Activated B cell treated with CpG ODN at 0.5 μM for 24 hours (primary cell): ENCODE measurements around the gene TKFC. TPM values are rescaled to one million over a fixed set of nuclear protein-coding genes. Genes with fewer than 3 reads are reported as not detected.

Experiments used
- ATAC-seq: fragments of 200-7000 bp; cut with Tn5 transposase; one replicate; pipeline ENCODE4 v1.10.0; 2021; ENCODE audit warnings: low read depth, mild to moderate bottlenecking, moderate library complexity
- CTCF ChIA-PET: fragments of 350-600 bp; sonication (Branson Sonifier 250); formaldehyde crosslinking; loops from one replicate; lab custom pipeline; 2021; ENCODE audit warnings: antibody characterized with exemption; lab: Charles Lee
- POLR2A ChIA-PET: fragments of 350-600 bp; sonication (Branson Sonifier 250); formaldehyde crosslinking; loops from one replicate; lab custom pipeline; 2021; ENCODE audit warnings: antibody characterized with exemption; lab: Charles Lee
- DNase-seq: peaks from one replicate; pipeline ENCODE4 v3.0.0; 2022
- H3K27ac Mint-ChIP-seq: one replicate; pipeline ENCODE4 v1.8.0; 2020; ENCODE audit warnings: mixed read lengths
- H3K27me3 Mint-ChIP-seq: one replicate; pipeline ENCODE4 v1.8.0; 2021; ENCODE audit warnings: mixed read lengths
- H3K36me3 Mint-ChIP-seq: one replicate; pipeline ENCODE4 v1.8.0; 2021; ENCODE audit warnings: low read depth, mixed read lengths
- H3K4me1 Mint-ChIP-seq: one replicate; pipeline ENCODE4 v1.8.0; 2021; ENCODE audit warnings: mixed read lengths
- H3K4me3 Mint-ChIP-seq: one replicate; pipeline ENCODE4 v1.8.0; 2020; ENCODE audit warnings: mild to moderate bottlenecking, mixed read lengths
- H3K9me3 Mint-ChIP-seq: one replicate; pipeline ENCODE4 v1.8.0; 2020; ENCODE audit warnings: mixed read lengths
- intact Hi-C: fragments of 100-400 bp; cut with micrococcal nuclease; formaldehyde crosslinking; loops from one replicate; pipeline ENCODE4 v1.15.1; 2024
- total RNA-seq: library from RNA; stranded (reverse); gene quantifications from 2 replicates; pipeline ENCODE4 v1.2.3, GENCODE V29; 2022
- TF ChIP-seq, protein P1 (sequence below): fragments of 200-600 bp; IDR thresholded peaks from one replicate; pipeline ENCODE4 v1.8.0; 2022; ENCODE audit warnings: antibody characterized with exemption, mild to moderate bottlenecking

The TKFC gene
- total RNA-seq, 1 donor from 2014 or later: 63.9 TPM

DNA sequence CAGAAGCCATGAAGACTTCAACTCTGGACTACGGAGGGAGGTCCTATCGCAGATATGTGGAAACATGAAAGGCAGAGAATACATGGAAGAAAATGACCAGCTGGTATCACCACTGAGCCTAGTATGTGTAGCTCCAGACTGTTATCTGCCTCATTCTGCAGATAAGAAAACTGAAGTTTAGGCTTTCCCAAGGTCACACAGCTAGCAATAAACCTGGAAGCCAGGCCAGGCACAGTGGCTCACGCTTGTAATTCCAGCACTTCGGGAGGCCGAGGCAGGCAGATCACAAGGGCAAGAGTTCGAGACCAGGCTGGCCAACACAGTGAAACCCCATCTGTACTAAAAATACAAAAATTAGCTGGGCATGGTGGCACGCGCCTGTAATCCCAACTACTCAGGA lies 22.3 kb upstream of the TKFC start:
- intact Hi-C loops: no loop called here
- TF ChIP-seq, protein P1, sequence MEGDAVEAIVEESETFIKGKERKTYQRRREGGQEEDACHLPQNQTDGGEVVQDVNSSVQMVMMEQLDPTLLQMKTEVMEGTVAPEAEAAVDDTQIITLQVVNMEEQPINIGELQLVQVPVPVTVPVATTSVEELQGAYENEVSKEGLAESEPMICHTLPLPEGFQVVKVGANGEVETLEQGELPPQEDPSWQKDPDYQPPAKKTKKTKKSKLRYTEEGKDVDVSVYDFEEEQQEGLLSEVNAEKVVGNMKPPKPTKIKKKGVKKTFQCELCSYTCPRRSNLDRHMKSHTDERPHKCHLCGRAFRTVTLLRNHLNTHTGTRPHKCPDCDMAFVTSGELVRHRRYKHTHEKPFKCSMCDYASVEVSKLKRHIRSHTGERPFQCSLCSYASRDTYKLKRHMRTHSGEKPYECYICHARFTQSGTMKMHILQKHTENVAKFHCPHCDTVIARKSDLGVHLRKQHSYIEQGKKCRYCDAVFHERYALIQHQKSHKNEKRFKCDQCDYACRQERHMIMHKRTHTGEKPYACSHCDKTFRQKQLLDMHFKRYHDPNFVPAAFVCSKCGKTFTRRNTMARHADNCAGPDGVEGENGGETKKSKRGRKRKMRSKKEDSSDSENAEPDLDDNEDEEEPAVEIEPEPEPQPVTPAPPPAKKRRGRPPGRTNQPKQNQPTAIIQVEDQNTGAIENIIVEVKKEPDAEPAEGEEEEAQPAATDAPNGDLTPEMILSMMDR: no peak
- no peak for DNase-seq
- no peak for ATAC-seq
- POLR2A ChIA-PET: interaction anchor here (0.6 kb wide), 1 partner anchor 63 kb away, joined by 5 read pairs; no protein-coding TSS in a partner anchor
- Mint-ChIP-seq H3K9me3 (no peaks in the 10 kb centered on the region), H3K27ac (no peak overlapping the region), H3K4me1 (no peaks in the 10 kb centered on the region), H3K27me3 (no peaks in the 10 kb centered on the region), H3K4me3 (no peak overlapping the region), H3K36me3 (peaks cover 27% of the 10 kb centered on the region)
- CTCF ChIA-PET: interaction anchor here (0.5 to 1.1 kb wide), 2 partner anchors 25 to 103 kb away, joined by 3 read pairs; no protein-coding TSS in a partner anchor

DNA sequence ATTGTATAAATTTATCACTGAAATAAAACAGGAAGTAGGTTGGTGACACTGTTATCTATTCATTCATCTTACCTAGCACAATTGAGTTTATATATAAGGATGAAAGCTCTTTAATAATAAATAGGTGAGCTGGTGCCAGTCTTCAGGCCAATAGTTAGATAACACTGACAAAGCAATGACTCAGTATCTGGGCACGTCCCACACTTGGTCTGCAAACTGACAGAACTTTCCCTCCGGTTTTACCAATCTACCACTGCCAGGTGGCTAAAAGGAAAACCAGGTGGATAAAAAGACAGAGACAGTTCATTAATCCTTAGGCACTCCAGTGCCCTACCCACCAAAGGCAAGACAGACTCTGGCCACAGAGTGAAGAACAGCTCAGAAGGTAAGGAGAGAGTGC lies 17.8 kb upstream of the TKFC start:
- Mint-ChIP-seq H3K4me1 (no peaks in the 10 kb centered on the region), H3K27ac (no peak overlapping the region), H3K36me3 (peaks cover 60% of the 10 kb centered on the region), H3K9me3 (no peaks in the 10 kb centered on the region), H3K4me3 (no peak overlapping the region), H3K27me3 (no peaks in the 10 kb centered on the region)
- POLR2A ChIA-PET: interaction anchor here (0.6 kb wide), 1 partner anchor 72 kb away, joined by 3 read pairs; no protein-coding TSS in a partner anchor
- TF ChIP-seq, protein P1: no peak
- CTCF ChIA-PET: no interaction called here
- no peak for DNase-seq
- intact Hi-C loops: no loop called here
- no peak for ATAC-seq

- ChIA-PET POLR2A (no interaction called here), CTCF (no interaction called here)
- H3K4me1 Mint-ChIP-seq: peaks cover 7% of the 10 kb centered on the region
- intact Hi-C loops: no loop called here
- no peaks in the 10 kb centered on the region for H3K9me3 Mint-ChIP-seq
- no peak overlapping the region for H3K4me3 Mint-ChIP-seq
- ATAC-seq: no peak
- H3K27ac Mint-ChIP-seq: no peak overlapping the region
- no peak for DNase-seq
- TF ChIP-seq, protein P1: no peak
- H3K36me3 Mint-ChIP-seq: peaks cover 86% of the 10 kb centered on the region
- no peaks in the 10 kb centered on the region for H3K27me3 Mint-ChIP-seq
Observed at GRCh38 chr11:61325649-61326414, 7.2 kb upstream of the TKFC start.

GRCh38 chr11:61327669-61328071 lies 5.4 kb upstream of the TKFC start:
- H3K27ac Mint-ChIP-seq: no peak overlapping the region
- POLR2A ChIA-PET: no interaction called here

GRCh38 chr11:61328351-61328750 lies 4.7 kb upstream of the TKFC start:
- ChIA-PET POLR2A (no interaction called here), CTCF (interaction anchor here (1.1 to 1.5 kb wide), 3 partner anchors 8 to 57 kb away, joined by 3 to 6 read pairs (median 4); no protein-coding TSS in a partner anchor)
- Mint-ChIP-seq H3K27me3 (no peaks in the 10 kb centered on the region), H3K27ac (no peak overlapping the region), H3K9me3 (no peaks in the 10 kb centered on the region), H3K36me3 (peaks cover 72% of the 10 kb centered on the region), H3K4me1 (peaks cover 26% of the 10 kb centered on the region), H3K4me3 (no peak overlapping the region)
- intact Hi-C loops: no loop called here
- TF ChIP-seq, protein P1: no peak
- ATAC-seq: no peak
- no peak for DNase-seq

More at GRCh38 chr11:61327669-61328071, 5.4 kb upstream of the TKFC start:
- Mint-ChIP-seq H3K9me3 (no peaks in the 10 kb centered on the region), H3K4me1 (peaks cover 24% of the 10 kb centered on the region), H3K27me3 (no peaks in the 10 kb centered on the region), H3K4me3 (no peak overlapping the region), H3K36me3 (peaks cover 76% of the 10 kb centered on the region)
- TF ChIP-seq, protein P1: no peak
- DNase-seq (no peak), ATAC-seq (no peak)
- intact Hi-C loops: no loop called here
- CTCF ChIA-PET: interaction anchor here (1.1 to 1.5 kb wide), 3 partner anchors 9 to 57 kb away, joined by 3 to 6 read pairs (median 4); no protein-coding TSS in a partner anchor
